HG02840 (cell line): ENCODE data around the gene COMTD1.

Source experiments
- ATAC-seq: cut with Tn5 transposase; IDR thresholded peaks from one replicate; pipeline ENCODE4 v1.9.1; 2021; ENCODE audit warnings: mild to moderate bottlenecking, moderate library complexity, moderate number of reproducible peaks; ENCODE audit not compliant: unreplicated experiment, low FRiP score

COMTD1 gene

GRCh38 chr10:75246506-75246905, 10.7 kb upstream of the COMTD1 start:
- ATAC-seq, result no peak

GRCh38 chr10:75245354-75246250, 9.8 kb upstream of the COMTD1 start:
- no peak for ATAC-seq

- no peak for ATAC-seq
Measured at GRCh38 chr10:75244487-75245353, 9.0 kb upstream of the COMTD1 start.

- ATAC-seq, result no peak
Measured at GRCh38 chr10:75243426-75243825, 7.7 kb upstream of the COMTD1 start.

- no peak for ATAC-seq
Measured at GRCh38 chr10:75240329-75241076, 4.7 kb upstream of the COMTD1 start.

GRCh38 chr10:75239096-75239790, 3.5 kb upstream of the COMTD1 start:
- no peak for ATAC-seq

- ATAC-seq, result no peak
Measured at GRCh38 chr10:75238182-75239095, 2.7 kb upstream of the COMTD1 start.

GRCh38 chr10:75236178-75236825, 545 bp upstream of the COMTD1 start:
- no peak for ATAC-seq

GRCh38 chr10:75234683-75235374, 928 bp downstream of the COMTD1 start:
- ATAC-seq, result peak; percentile 3

- ATAC-seq, result peak; percentile 43
Measured at GRCh38 chr10:75234017-75234682, 1.6 kb downstream of the COMTD1 start.

GRCh38 chr10:75233444-75234016, 2.2 kb downstream of the COMTD1 start:
- no peak for ATAC-seq

- ATAC-seq, result no peak
Measured at GRCh38 chr10:75231672-75232581, 3.8 kb downstream of the COMTD1 start.

- no peak for ATAC-seq
Measured at GRCh38 chr10:75230600-75231038, 5.1 kb downstream of the COMTD1 start.

- ATAC-seq, result no peak
Measured at GRCh38 chr10:75229971-75230370, 5.8 kb downstream of the COMTD1 start.

- no peak for ATAC-seq
Measured at GRCh38 chr10:75228834-75229233, 6.9 kb downstream of the COMTD1 start.

GRCh38 chr10:75228278-75228677, 7.5 kb downstream of the COMTD1 start:
- ATAC-seq, result no peak
